MG63 (cell line): ENCODE data around the gene GIMAP1. TPM values are rescaled to one million over a fixed set of nuclear protein-coding genes. Genes with fewer than 3 reads are reported as not detected.

ENCODE experiments used
- DNase-seq: peaks from one replicate; pipeline ENCODE4 v3.0.0-alpha.2; 2020
- H3K27me3 ChIP-seq: fragments of 250-450 bp; sonication (Bioruptor Pico); 2 replicates; pipeline ENCODE4 v1.5.1; 2020; ENCODE audit warnings: mild to moderate bottlenecking, moderate library complexity
- H3K36me3 ChIP-seq: fragments of 250-450 bp; sonication (Bioruptor Pico); 2 replicates; pipeline ENCODE4 v1.5.1; 2020; ENCODE audit warnings: mild to moderate bottlenecking, moderate library complexity
- H3K4me3 ChIP-seq: fragments of 250-450 bp; sonication (Bioruptor Pico); 2 replicates; pipeline ENCODE4 v1.5.1; 2020; ENCODE audit warnings: mild to moderate bottlenecking, moderate library complexity
- H3K9me3 ChIP-seq: fragments of 250-450 bp; sonication (Bioruptor Pico); 2 replicates; pipeline ENCODE4 v1.5.1; 2020; ENCODE audit warnings: mild to moderate bottlenecking, moderate library complexity
- total RNA-seq: library from RNA; depleted of rRNA; stranded (reverse); fragments of >200 nt; shearing (Covaris generic); gene quantifications from 2 replicates; pipeline ENCODE4 v1.2.3, GENCODE V29; 2014; ENCODE audit warnings: low replicate concordance

Gene GIMAP1
- total RNA-seq, 1 experiment from 2014 or later: not detected

GRCh38 chr7:150737265-150738055, 21.0 kb downstream of the GIMAP1 start, which contains the start of gene GIMAP5:
TSS of gene GIMAP5 (plus strand) at chr7:150737418. CDS start at chr7:150740885, 3,467 bp downstream.
- no peak within 1 kb of the TSS for H3K4me3 ChIP-seq
- H3K9me3 ChIP-seq: no peaks in the 10 kb centered on the region
- no peaks in the 10 kb centered on the region for H3K27me3 ChIP-seq
- H3K36me3 ChIP-seq: no peaks in the 10 kb centered on the region
- DNase-seq: no peak

DNA sequence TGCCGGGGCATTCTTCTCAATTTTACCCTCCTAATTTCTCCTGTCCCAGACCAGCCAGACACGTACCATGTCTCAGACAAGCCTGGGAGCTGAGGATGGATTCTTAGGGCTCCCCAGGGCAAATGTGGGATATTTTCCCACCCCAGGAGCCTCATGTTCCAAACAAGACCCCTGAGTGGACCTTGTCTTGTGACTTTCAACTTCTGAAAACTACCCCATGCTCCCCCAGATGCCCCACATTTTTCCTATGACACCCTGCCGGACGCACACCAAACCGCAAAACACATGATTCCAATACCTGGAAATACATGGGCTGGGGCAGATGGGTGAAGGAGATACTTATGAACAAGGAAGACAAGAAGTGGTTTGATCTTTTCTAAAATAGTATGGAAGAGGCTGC, 21.7 kb downstream of the GIMAP1 start:
- DNase-seq: no peak
- H3K9me3 ChIP-seq: no peaks in the 10 kb centered on the region
- H3K36me3 ChIP-seq: no peaks in the 10 kb centered on the region
- no peak overlapping the region for H3K4me3 ChIP-seq
- no peaks in the 10 kb centered on the region for H3K27me3 ChIP-seq

GRCh38 chr7:150738591-150739001, 22.2 kb downstream of the GIMAP1 start:
- no peaks in the 10 kb centered on the region for H3K36me3 ChIP-seq
- DNase-seq: no peak
- H3K9me3 ChIP-seq: no peaks in the 10 kb centered on the region
- no peak overlapping the region for H3K4me3 ChIP-seq
- no peaks in the 10 kb centered on the region for H3K27me3 ChIP-seq

DNA sequence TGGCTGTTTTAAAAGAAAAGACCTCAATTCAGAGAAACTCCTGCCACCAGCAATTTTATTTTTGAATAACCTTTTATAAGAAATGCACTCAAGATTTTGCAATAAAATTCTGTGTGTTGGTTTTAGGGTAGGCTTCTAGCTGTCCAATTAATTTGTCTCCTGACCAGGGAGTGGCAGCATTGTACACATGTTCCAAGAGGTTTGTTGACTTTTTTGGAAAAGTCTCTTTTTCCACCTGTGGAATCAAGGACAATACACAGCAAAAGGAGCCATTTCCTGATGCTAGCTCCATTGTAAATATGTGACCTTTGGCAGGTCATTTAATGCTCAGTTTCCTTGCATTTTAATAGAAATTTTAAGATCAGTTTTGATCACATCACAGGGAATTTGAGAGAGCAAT, 22.6 kb downstream of the GIMAP1 start:
- no peak for DNase-seq
- Histone ChIP-seq H3K27me3 (no peaks in the 10 kb centered on the region), H3K4me3 (no peak overlapping the region), H3K36me3 (no peaks in the 10 kb centered on the region), H3K9me3 (no peaks in the 10 kb centered on the region)

DNA sequence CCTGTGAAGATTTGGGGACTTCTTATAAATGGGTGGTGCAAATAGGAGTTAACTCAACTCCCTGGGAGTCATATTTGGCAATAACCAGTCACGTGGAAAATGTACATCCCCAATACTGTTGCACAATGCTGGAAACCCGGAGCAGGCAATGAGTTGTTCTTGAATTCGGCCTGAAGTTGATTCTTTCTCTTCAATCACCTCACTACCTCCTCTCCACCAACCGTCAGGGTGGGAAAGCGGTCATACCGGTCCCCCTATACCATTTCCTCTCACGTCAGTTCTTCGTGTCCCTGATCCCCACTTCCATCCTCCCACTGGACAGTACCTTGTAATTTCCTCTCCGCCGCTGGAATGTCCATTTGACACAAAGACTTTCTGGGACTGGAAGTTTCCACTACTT, 23.6 kb downstream of the GIMAP1 start:
- no peaks in the 10 kb centered on the region for H3K9me3 ChIP-seq
- no peaks in the 10 kb centered on the region for H3K27me3 ChIP-seq
- no peak overlapping the region for H3K4me3 ChIP-seq
- no peak for DNase-seq
- no peaks in the 10 kb centered on the region for H3K36me3 ChIP-seq

GRCh38 chr7:150742286-150742968, 26.0 kb downstream of the GIMAP1 start:
- Histone ChIP-seq H3K27me3 (no peaks in the 10 kb centered on the region), H3K36me3 (no peaks in the 10 kb centered on the region), H3K4me3 (no peak overlapping the region), H3K9me3 (no peaks in the 10 kb centered on the region)
- DNase-seq: no peak

- no peaks in the 10 kb centered on the region for H3K36me3 ChIP-seq
- no peak overlapping the region for H3K4me3 ChIP-seq
- no peaks in the 10 kb centered on the region for H3K9me3 ChIP-seq
- H3K27me3 ChIP-seq: no peaks in the 10 kb centered on the region
- DNase-seq: no peak
These were observed 27.7 kb downstream of the GIMAP1 start for GRCh38 chr7:150744041-150744656.

- no peak for DNase-seq
- no peaks in the 10 kb centered on the region for H3K27me3 ChIP-seq
- H3K36me3 ChIP-seq: no peaks in the 10 kb centered on the region
- no peak overlapping the region for H3K4me3 ChIP-seq
- H3K9me3 ChIP-seq: no peaks in the 10 kb centered on the region
These were observed 28.7 kb downstream of the GIMAP1 start for GRCh38 chr7:150745086-150745485.

DNA sequence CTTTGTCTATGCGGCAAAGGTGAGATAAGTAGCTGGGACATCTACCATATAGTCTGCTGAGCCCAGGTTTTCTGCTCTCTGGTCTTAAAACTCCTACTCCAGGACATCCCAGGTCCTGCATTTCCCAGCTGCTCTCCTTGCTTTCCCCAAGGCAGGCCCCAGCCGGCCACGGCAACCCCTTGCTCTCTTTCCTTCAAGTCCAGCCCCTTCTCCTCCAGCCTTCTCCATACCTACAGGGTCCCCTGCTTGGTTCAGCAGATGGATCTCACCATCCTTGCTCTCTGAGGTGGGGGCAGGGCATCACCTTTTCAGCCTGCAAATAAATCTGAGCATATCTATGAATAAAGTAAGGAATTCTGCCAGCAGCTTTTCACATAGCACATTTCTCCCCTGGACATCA, 29.5 kb downstream of the GIMAP1 start:
- H3K27me3 ChIP-seq: no peaks in the 10 kb centered on the region
- H3K36me3 ChIP-seq: no peaks in the 10 kb centered on the region
- DNase-seq: no peak
- no peak overlapping the region for H3K4me3 ChIP-seq
- H3K9me3 ChIP-seq: no peaks in the 10 kb centered on the region

- H3K4me3 ChIP-seq: no peak overlapping the region
- no peaks in the 10 kb centered on the region for H3K9me3 ChIP-seq
- no peaks in the 10 kb centered on the region for H3K36me3 ChIP-seq
- H3K27me3 ChIP-seq: no peaks in the 10 kb centered on the region
- no peak for DNase-seq
These were observed 30.5 kb downstream of the GIMAP1 start for GRCh38 chr7:150746921-150747320.

DNA sequence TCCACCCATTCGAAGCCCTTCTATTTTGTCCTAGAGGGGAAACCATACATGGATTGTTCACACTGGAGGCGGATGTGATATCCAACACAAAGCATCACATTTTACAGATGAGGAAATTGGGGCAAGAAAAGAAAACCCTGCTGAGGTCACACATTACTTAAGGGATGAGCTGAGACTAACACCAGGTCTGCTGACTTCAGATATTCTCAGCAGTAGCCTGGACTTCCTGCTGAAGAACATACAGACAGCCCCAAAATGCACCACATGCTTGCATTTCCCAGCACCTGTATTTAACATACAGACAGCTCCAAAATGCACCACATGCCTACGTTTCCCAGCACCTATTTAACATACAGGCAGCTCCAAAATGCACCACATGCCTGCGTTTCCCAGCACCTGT, 32.0 kb downstream of the GIMAP1 start:
- Histone ChIP-seq H3K27me3 (no peaks in the 10 kb centered on the region), H3K36me3 (no peaks in the 10 kb centered on the region), H3K4me3 (no peak overlapping the region), H3K9me3 (no peaks in the 10 kb centered on the region)
- no peak for DNase-seq

- H3K36me3 ChIP-seq: no peaks in the 10 kb centered on the region
- no peak overlapping the region for H3K4me3 ChIP-seq
- DNase-seq: no peak
- no peaks in the 10 kb centered on the region for H3K9me3 ChIP-seq
- H3K27me3 ChIP-seq: no peaks in the 10 kb centered on the region
These were observed 35.3 kb downstream of the GIMAP1 start for GRCh38 chr7:150751702-150752101.

DNA sequence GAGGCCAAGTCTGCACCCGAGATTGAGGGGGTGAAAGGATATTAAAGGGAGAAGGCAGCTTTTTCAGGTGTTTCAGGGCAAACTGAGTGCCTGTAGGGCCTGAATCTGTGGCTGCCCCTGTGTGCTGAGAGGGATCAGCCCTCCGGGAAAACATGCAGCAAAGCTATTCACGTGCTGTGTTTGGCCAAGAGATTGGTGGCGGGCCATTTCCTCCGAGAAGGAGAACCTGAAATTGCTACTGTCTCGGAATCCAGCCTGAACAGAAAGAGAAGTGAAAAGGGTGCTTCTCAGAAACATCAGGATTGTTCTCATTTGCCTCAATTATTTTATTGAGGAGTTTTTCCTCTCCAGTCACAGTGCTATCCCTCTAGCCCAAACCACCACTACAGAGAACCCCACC, 36.8 kb downstream of the GIMAP1 start:
- no peak overlapping the region for H3K4me3 ChIP-seq
- DNase-seq: no peak
- H3K9me3 ChIP-seq: no peaks in the 10 kb centered on the region
- no peaks in the 10 kb centered on the region for H3K36me3 ChIP-seq
- H3K27me3 ChIP-seq: no peaks in the 10 kb centered on the region

- DNase-seq: peak; percentile 46
- no peak overlapping the region for H3K4me3 ChIP-seq
- H3K9me3 ChIP-seq: no peaks in the 10 kb centered on the region
- H3K27me3 ChIP-seq: no peaks in the 10 kb centered on the region
- H3K36me3 ChIP-seq: no peaks in the 10 kb centered on the region
These were observed 37.6 kb downstream of the GIMAP1 start for GRCh38 chr7:150753826-150754603.

GRCh38 chr7:150754951-150755350, 38.5 kb downstream of the GIMAP1 start:
- H3K36me3 ChIP-seq: no peaks in the 10 kb centered on the region
- no peak for DNase-seq

DNA sequence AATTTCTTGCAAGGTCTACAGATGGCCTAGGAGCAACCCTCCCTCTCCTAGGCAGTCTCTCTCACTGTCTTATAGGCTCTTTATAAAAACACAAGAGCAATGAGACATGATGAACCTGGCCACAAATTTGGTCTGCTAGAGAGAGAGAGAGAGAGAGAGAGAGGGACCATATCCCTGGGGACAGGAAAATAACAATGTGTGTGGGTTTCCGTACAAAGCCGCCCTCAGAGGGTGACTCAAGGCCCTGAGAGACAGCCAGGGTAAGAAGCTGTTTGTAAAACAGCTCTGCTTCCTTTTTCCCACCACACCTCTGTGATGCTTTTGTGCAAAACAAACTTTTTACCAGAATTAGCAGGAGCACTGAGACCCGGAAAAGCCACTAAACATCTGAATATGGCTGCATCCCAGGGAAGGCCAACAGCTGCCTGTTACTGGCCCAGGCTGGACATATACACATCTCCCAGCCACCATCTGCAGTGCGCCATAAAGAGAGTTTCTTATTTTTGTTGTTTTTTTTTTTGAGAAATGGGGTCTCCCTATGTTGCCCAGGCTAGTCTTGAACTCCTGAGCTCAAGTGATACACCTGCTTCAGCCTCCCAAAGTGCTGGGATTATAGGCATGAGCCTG, 39.2 kb downstream of the GIMAP1 start:
- DNase-seq: peak; percentile 50
- H3K36me3 ChIP-seq: no peaks in the 10 kb centered on the region

More at GRCh38 chr7:150754951-150755350, 38.5 kb downstream of the GIMAP1 start:
- no peaks in the 10 kb centered on the region for H3K27me3 ChIP-seq
- no peaks in the 10 kb centered on the region for H3K9me3 ChIP-seq
- H3K4me3 ChIP-seq: no peak overlapping the region

More for the DNA sequence above, 39.2 kb downstream of the GIMAP1 start:
- Histone ChIP-seq H3K9me3 (no peaks in the 10 kb centered on the region), H3K27me3 (no peaks in the 10 kb centered on the region), H3K4me3 (no peak overlapping the region)
